HCT116 (cell line): Measurements from ENCODE around the gene ZNF793. TPM values are rescaled to one million over a fixed set of nuclear protein-coding genes. Genes with fewer than 3 reads are reported as not detected.

Experiments
- ATAC-seq: fragments of 200-7000 bp; cut with Tn5 transposase; 2 replicates; pipeline ENCODE4 v1.9.1; 2020; ENCODE audit warnings: mild to moderate bottlenecking, moderate library complexity
- BruUV-seq: library from RNA; stranded (reverse); fragments of 400-500 nt; replicated peaks from 2 replicates; lab custom pipeline; 2021; lab: Mats Ljungman, UMichigan
- CTCF ChIA-PET: fragments of 300-600 bp; sonication (Branson Sonifier 250); formaldehyde crosslinking; loops from one replicate; lab custom pipeline; 2021; ENCODE audit warnings: antibody characterized with exemption; lab: Charles Lee
- POLR2A ChIA-PET: fragments of 300-600, 350-600 bp; sonication (Branson Sonifier 250); formaldehyde crosslinking; loops from one replicate; lab custom pipeline; 2021; ENCODE audit warnings: antibody characterized with exemption; lab: Charles Lee
- RAD21 ChIA-PET, 2 experiments: fragments of 300-600 bp; sonication (Branson Sonifier 250); formaldehyde crosslinking; loops; one replicate each; lab custom pipeline; 2023; ENCODE audit warnings: low total read pairs in 2 of 2; ENCODE audit not compliant: uncharacterized antibody in 2 of 2, unreplicated experiment in 2 of 2, low non-redundant PET in 1 of 2; lab: Charles Lee
- DNase-seq: peaks from one replicate; pipeline ENCODE4 v3.0.0-alpha.2; 2010; ENCODE audit warnings: low read depth, low spot score
- H2AFZ ChIP-seq: fragments of 200-600 bp; shearing (Covaris generic), sonication (generic); 2 replicates; pipeline ENCODE4 v1.6.1; 2017; ENCODE audit warnings: low read depth, mixed run types, mixed read lengths, antibody characterized with exemption, low read length; ENCODE audit not compliant: poor library complexity, severe bottlenecking
- H3K27ac ChIP-seq: 2 replicates; pipeline ENCODE4 v1.5.1; 2012; ENCODE audit warnings: low read depth, low read length
- H3K27me3 ChIP-seq: fragments of 200-600 bp; sonication (generic); 2 replicates; pipeline ENCODE4 v1.6.1; 2016; ENCODE audit warnings: mixed run types, low read length, mixed read lengths; ENCODE audit not compliant: insufficient read depth
- H3K36me3 ChIP-seq, 2 experiments: fragments of 200-500 bp in 1 of 2; fragments of 200-600 bp in 1 of 2; sonication (Bioruptor generic) in 1 of 2; sonication (generic) in 1 of 2; 2 replicates each; pipeline versions ENCODE4 v1.5.1 to v1.6.1; 2014 to 2016; ENCODE audit warnings: low read length in 2 of 2, inconsistent platforms in 1 of 2, mixed read lengths in 1 of 2, mixed run types in 1 of 2; ENCODE audit not compliant: insufficient read depth in 2 of 2, control insufficient read depth in 1 of 2
- H3K4me1 ChIP-seq, 2 experiments: fragments of 200-600 bp in 1 of 2; sonication (generic) in 1 of 2; 2 replicates each; pipeline versions ENCODE4 v1.5.1 to v1.6.1; 2012 to 2017; ENCODE audit warnings: low read length in 2 of 2, inconsistent platforms in 1 of 2, mild to moderate bottlenecking in 1 of 2, mixed read lengths in 1 of 2, mixed run types in 1 of 2, moderate library complexity in 1 of 2; ENCODE audit not compliant: insufficient read depth in 2 of 2, control insufficient read depth in 1 of 2
- H3K4me2 ChIP-seq: fragments of 200-600 bp; sonication (generic); 2 replicates; pipeline ENCODE4 v1.6.1; 2017; ENCODE audit warnings: mixed run types, low read length, mixed read lengths
- H3K4me3 ChIP-seq, 2 experiments: fragments of 200-600 bp in 1 of 2; sonication (generic) in 1 of 2; replicated peaks in 1 of 2; 2 replicates each; pipeline ENCODE4 v1.5.1; 2011 to 2016; ENCODE audit warnings: low read length in 2 of 2, control low read depth in 1 of 2, low read depth in 1 of 2, mild to moderate bottlenecking in 1 of 2, mixed read lengths in 1 of 2, mixed run types in 1 of 2
- H3K79me2 ChIP-seq: fragments of 200-600 bp; sonication (generic); 2 replicates; pipeline ENCODE4 v1.6.1; 2017; ENCODE audit warnings: mild to moderate bottlenecking, mixed run types, low read length, moderate library complexity, mixed read lengths; ENCODE audit not compliant: insufficient read depth
- H3K9ac ChIP-seq: fragments of 200-600 bp; sonication (generic); 2 replicates; pipeline ENCODE4 v1.6.1; 2016; ENCODE audit warnings: low read length, mixed read lengths
- H3K9me2 ChIP-seq: fragments of 200-600 bp; sonication (generic), shearing (Covaris generic); 2 replicates; pipeline ENCODE4 v1.6.1; 2017; ENCODE audit warnings: mixed run types, mild to moderate bottlenecking, moderate library complexity; ENCODE audit not compliant: insufficient read depth
- H3K9me3 ChIP-seq, 2 experiments: fragments of 200-500 bp in 1 of 2; fragments of 200-600 bp in 1 of 2; sonication (Bioruptor generic) in 1 of 2; sonication (generic) in 1 of 2; 2 replicates each; pipeline ENCODE4 v1.6.1; 2014 to 2017; ENCODE audit warnings: low read length in 2 of 2, mixed read lengths in 2 of 2, inconsistent platforms in 1 of 2, low read depth in 1 of 2, mild to moderate bottlenecking in 1 of 2, mixed run types in 1 of 2, moderate library complexity in 1 of 2; ENCODE audit not compliant: control insufficient read depth in 1 of 2, insufficient read depth in 1 of 2
- H4K20me1 ChIP-seq: fragments of 200-600 bp; sonication (generic), shearing (Covaris generic); 2 replicates; pipeline ENCODE4 v1.6.1; 2017; ENCODE audit warnings: mixed run types, mild to moderate bottlenecking, moderate library complexity; ENCODE audit not compliant: insufficient read depth
- CBX3 ChIP-seq: IDR thresholded peaks from 2 replicates; pipeline ENCODE4 v1.6.1; 2012; ENCODE audit warnings: low read depth
- CEBPB ChIP-seq: IDR thresholded peaks from 2 replicates; pipeline ENCODE4 v1.6.1; 2012; ENCODE audit warnings: low read depth
- ELF1 ChIP-seq: IDR thresholded peaks from 2 replicates; pipeline ENCODE4 v1.6.1; 2012; ENCODE audit warnings: low read depth, borderline replicate concordance
- EZH2 ChIP-seq: fragments of 200-600 bp; sonication (generic); IDR thresholded peaks from 2 replicates; pipeline ENCODE4 v1.6.1; 2017; ENCODE audit warnings: antibody characterized with exemption, mixed run types
- EZH2phosphoT487 ChIP-seq: fragments of 200-600 bp; IDR thresholded peaks from 2 replicates; pipeline ENCODE4 v1.6.1; 2018; ENCODE audit warnings: antibody characterized with exemption, borderline replicate concordance
- FOSL1 ChIP-seq: IDR thresholded peaks from 2 replicates; pipeline ENCODE4 v1.6.1; 2012; ENCODE audit warnings: low read depth
- JUND ChIP-seq: IDR thresholded peaks from 2 replicates; pipeline ENCODE4 v1.6.1; 2012
- POLR2AphosphoS5 ChIP-seq: IDR thresholded peaks from 2 replicates; pipeline ENCODE4 v1.6.1; 2011; ENCODE audit warnings: mild to moderate bottlenecking, low read depth, low read length, moderate library complexity
- RAD21 ChIP-seq: IDR thresholded peaks from 2 replicates; pipeline ENCODE4 v1.6.1; 2012; ENCODE audit warnings: low read depth, mild to moderate bottlenecking
- SIN3A ChIP-seq: IDR thresholded peaks from 2 replicates; pipeline ENCODE4 v1.6.1; 2012; ENCODE audit warnings: low read depth
- YY1 ChIP-seq: IDR thresholded peaks from 2 replicates; pipeline ENCODE4 v1.6.1; 2011; ENCODE audit warnings: low read length, low read depth, moderate library complexity, mild to moderate bottlenecking; ENCODE audit not compliant: insufficient replicate concordance; ENCODE audit errors: extremely low read depth
- ZFX ChIP-seq: fragments of 450-650 bp; IDR thresholded peaks from 2 replicates; pipeline ENCODE4 v1.6.1; 2017
- ZNF274 ChIP-seq: fragments of 200-500 bp; sonication (Bioruptor generic); IDR thresholded peaks from 2 replicates; pipeline ENCODE4 v1.6.1; 2014; ENCODE audit warnings: mild to moderate bottlenecking, low read depth, low read length, inconsistent platforms
- intact Hi-C: fragments of 100-400 bp; cut with micrococcal nuclease; formaldehyde crosslinking; loops from 2 replicates; pipeline ENCODE4 v1.10.0; 2022
- total RNA-seq: library from RNA; stranded (reverse); gene quantifications from one replicate; pipeline ENCODE4 v1.2.1, GENCODE V29; 2021; ENCODE audit not compliant: unreplicated experiment
- TF ChIP-seq, protein P1 (sequence below), 3 experiments: fragments of 200-600 bp in 1 of 3; sonication (generic) in 1 of 3; IDR thresholded peaks in 2 of 3; conservative IDR thresholded peaks in 1 of 3; 2 replicates each; pipeline ENCODE4 v1.5.1; 2012 to 2017; ENCODE audit warnings: low read depth in 2 of 3, low read length in 2 of 3, antibody characterized with exemption in 1 of 3, borderline replicate concordance in 1 of 3, control low read depth in 1 of 3, mild to moderate bottlenecking in 1 of 3, mixed read lengths in 1 of 3, mixed run types in 1 of 3, moderate library complexity in 1 of 3; ENCODE audit not compliant: insufficient read depth in 1 of 3
- TF ChIP-seq, protein P2 (sequence below): IDR thresholded peaks from 2 replicates; pipeline ENCODE4 v1.6.1; 2012
- TF ChIP-seq, protein P3 (sequence below): IDR thresholded peaks from 2 replicates; pipeline ENCODE4 v1.6.1; 2012; ENCODE audit warnings: low read depth
- TF ChIP-seq, protein P4 (sequence below): IDR thresholded peaks from 2 replicates; pipeline ENCODE4 v1.6.1; 2011; ENCODE audit warnings: mild to moderate bottlenecking, low read length, moderate library complexity; ENCODE audit not compliant: insufficient replicate concordance; ENCODE audit errors: extremely low read depth

The ZNF793 gene
- total RNA-seq, 1 experiment from 2014 or later, result not detected

DNA sequence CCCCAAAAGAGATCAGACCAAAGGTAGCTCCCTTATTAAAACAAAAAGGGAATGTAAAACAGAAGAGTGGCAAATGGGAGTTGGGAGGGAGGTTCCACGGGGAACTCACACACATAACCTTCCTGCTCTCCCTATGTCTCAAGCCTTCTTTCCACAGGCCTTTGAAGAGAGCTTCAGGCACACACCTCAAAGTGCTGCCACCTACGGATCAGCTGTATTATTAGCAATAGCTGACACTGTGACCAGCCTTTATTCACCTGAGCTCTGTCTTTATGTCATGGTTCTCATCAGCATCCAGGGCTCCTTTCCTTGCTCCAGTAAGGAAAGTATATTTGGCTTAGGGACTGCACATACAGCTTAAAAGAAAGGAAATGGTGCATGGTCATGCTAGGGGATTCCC lies 76.6 kb downstream of the ZNF793 start:
- no peak overlapping the region for H3K27ac ChIP-seq
- H3K9me3 ChIP-seq, result peaks cover 18 to 33% of the 10 kb centered on the region in 2 experiments; a peak in 2 of 4 replicates
- H3K36me3 ChIP-seq, result no peaks in the 10 kb centered on the region
- DNase-seq, result no peak
- ChIA-PET POLR2A (no interaction called here), RAD21 (no interaction called here), CTCF (no interaction called here)
- H3K27me3 ChIP-seq, result no peaks in the 10 kb centered on the region
- no peak overlapping the region for H3K4me2 ChIP-seq
- ATAC-seq, result no peak
- H4K20me1 ChIP-seq, result no peaks in the 10 kb centered on the region
- intact Hi-C loops, result no loop called here
- no peaks in the 10 kb centered on the region for H3K4me1 ChIP-seq
- no peaks in the 10 kb centered on the region for H3K9me2 ChIP-seq
- TF ChIP-seq, protein P1, sequence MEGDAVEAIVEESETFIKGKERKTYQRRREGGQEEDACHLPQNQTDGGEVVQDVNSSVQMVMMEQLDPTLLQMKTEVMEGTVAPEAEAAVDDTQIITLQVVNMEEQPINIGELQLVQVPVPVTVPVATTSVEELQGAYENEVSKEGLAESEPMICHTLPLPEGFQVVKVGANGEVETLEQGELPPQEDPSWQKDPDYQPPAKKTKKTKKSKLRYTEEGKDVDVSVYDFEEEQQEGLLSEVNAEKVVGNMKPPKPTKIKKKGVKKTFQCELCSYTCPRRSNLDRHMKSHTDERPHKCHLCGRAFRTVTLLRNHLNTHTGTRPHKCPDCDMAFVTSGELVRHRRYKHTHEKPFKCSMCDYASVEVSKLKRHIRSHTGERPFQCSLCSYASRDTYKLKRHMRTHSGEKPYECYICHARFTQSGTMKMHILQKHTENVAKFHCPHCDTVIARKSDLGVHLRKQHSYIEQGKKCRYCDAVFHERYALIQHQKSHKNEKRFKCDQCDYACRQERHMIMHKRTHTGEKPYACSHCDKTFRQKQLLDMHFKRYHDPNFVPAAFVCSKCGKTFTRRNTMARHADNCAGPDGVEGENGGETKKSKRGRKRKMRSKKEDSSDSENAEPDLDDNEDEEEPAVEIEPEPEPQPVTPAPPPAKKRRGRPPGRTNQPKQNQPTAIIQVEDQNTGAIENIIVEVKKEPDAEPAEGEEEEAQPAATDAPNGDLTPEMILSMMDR (IDR thresholded peaks at IDR 0.05 in 2 of 3, conservative IDR thresholded peaks at IDR 0.05 in 1 of 3; ENCODE audit: borderline replicate concordance in 1 of 3, insufficient read depth in 1 of 3, low read depth in 2 of 3, low read length in 2 of 3), result no peak
- TF ChIP-seq ELF1 (no peak), RAD21 (no peak), SIN3A (no peak), EZH2 (no peak), JUND (no peak), CEBPB (no peak), YY1 (no peak), EZH2phosphoT487 (no peak), FOSL1 (no peak), POLR2AphosphoS5 (no peak), ZFX (no peak), CBX3 (no peak), ZNF274 (no peak)
- TF ChIP-seq, protein P2, sequence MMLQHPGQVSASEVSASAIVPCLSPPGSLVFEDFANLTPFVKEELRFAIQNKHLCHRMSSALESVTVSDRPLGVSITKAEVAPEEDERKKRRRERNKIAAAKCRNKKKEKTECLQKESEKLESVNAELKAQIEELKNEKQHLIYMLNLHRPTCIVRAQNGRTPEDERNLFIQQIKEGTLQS, result no peak
- TF ChIP-seq, protein P3, sequence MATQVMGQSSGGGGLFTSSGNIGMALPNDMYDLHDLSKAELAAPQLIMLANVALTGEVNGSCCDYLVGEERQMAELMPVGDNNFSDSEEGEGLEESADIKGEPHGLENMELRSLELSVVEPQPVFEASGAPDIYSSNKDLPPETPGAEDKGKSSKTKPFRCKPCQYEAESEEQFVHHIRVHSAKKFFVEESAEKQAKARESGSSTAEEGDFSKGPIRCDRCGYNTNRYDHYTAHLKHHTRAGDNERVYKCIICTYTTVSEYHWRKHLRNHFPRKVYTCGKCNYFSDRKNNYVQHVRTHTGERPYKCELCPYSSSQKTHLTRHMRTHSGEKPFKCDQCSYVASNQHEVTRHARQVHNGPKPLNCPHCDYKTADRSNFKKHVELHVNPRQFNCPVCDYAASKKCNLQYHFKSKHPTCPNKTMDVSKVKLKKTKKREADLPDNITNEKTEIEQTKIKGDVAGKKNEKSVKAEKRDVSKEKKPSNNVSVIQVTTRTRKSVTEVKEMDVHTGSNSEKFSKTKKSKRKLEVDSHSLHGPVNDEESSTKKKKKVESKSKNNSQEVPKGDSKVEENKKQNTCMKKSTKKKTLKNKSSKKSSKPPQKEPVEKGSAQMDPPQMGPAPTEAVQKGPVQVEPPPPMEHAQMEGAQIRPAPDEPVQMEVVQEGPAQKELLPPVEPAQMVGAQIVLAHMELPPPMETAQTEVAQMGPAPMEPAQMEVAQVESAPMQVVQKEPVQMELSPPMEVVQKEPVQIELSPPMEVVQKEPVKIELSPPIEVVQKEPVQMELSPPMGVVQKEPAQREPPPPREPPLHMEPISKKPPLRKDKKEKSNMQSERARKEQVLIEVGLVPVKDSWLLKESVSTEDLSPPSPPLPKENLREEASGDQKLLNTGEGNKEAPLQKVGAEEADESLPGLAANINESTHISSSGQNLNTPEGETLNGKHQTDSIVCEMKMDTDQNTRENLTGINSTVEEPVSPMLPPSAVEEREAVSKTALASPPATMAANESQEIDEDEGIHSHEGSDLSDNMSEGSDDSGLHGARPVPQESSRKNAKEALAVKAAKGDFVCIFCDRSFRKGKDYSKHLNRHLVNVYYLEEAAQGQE, result no peak
- TF ChIP-seq, protein P4, sequence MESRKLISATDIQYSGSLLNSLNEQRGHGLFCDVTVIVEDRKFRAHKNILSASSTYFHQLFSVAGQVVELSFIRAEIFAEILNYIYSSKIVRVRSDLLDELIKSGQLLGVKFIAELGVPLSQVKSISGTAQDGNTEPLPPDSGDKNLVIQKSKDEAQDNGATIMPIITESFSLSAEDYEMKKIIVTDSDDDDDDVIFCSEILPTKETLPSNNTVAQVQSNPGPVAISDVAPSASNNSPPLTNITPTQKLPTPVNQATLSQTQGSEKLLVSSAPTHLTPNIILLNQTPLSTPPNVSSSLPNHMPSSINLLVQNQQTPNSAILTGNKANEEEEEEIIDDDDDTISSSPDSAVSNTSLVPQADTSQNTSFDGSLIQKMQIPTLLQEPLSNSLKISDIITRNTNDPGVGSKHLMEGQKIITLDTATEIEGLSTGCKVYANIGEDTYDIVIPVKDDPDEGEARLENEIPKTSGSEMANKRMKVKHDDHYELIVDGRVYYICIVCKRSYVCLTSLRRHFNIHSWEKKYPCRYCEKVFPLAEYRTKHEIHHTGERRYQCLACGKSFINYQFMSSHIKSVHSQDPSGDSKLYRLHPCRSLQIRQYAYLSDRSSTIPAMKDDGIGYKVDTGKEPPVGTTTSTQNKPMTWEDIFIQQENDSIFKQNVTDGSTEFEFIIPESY, result no peak
- no peak overlapping the region for H2AFZ ChIP-seq
- H3K4me3 ChIP-seq, result no peak overlapping the region
- no peak overlapping the region for H3K9ac ChIP-seq
- H3K79me2 ChIP-seq, result no peaks in the 10 kb centered on the region
- no TSS peak for BruUV-seq
